Left lung (tissue), 10 donors: ENCODE measurements around the gene KLC3. TPM values are rescaled to one million over a fixed set of nuclear protein-coding genes. Genes with fewer than 3 reads are reported as not detected.
A peak's percentile ranks its signal among the peaks of the same experiment; 100 is the strongest.

Source experiments
- ATAC-seq: fragments of 200-7000 bp; cut with Tn5 transposase; one replicate; pipeline ENCODE4 v1.9.1; 2020; ENCODE audit warnings: moderate library complexity
- DNase-seq, 4 donors: peaks; one replicate each; pipeline ENCODE4 v3.0.0-alpha.2; 2013 to 2020
- H3K27ac ChIP-seq, 2 donors: fragments of 200-600 bp; sonication (generic) in 1 of 2; one replicate each; pipeline versions ENCODE4 v1.5.0 to v1.8.0; 2020 to 2021
- H3K27me3 ChIP-seq, 2 donors: fragments of 200-600 bp; sonication (generic) in 1 of 2; one replicate each; pipeline versions ENCODE4 v1.5.0 to v1.8.0; 2020 to 2021
- H3K36me3 ChIP-seq, 2 donors: fragments of 200-600 bp; sonication (generic) in 1 of 2; one replicate each; pipeline versions ENCODE4 v1.5.0 to v1.8.0; 2020 to 2021
- H3K4me1 ChIP-seq, 2 donors: fragments of 200-600 bp; one replicate each; pipeline ENCODE4 v1.8.0; 2021
- H3K4me3 ChIP-seq, 2 donors: fragments of 200-600 bp; sonication (generic) in 1 of 2; one replicate each; pipeline versions ENCODE4 v1.5.0 to v1.8.0; 2020 to 2021; ENCODE audit warnings: mild to moderate bottlenecking in 1 of 2
- H3K9me3 ChIP-seq, 2 donors: fragments of 200-600 bp; sonication (generic) in 1 of 2; one replicate each; pipeline versions ENCODE4 v1.5.0 to v1.8.0; 2020 to 2021
- CTCF ChIP-seq, 2 donors: fragments of 200-600 bp; sonication (generic) in 1 of 2; IDR thresholded peaks; one replicate each; pipeline versions ENCODE4 v1.5.0 to v1.8.0; 2021; ENCODE audit warnings: antibody characterized with exemption in 2 of 2
- intact Hi-C, 2 donors: fragments of 100-400 bp; cut with DNase I; formaldehyde crosslinking; loops; one replicate each; pipeline versions ENCODE4 v1.11.2 to v1.14.2; 2022
- polyA plus RNA-seq, 6 donors: library from polyadenylated mRNA; unstranded; fragments of 120-200 nt; gene quantifications; one replicate each; pipeline ENCODE4 v1.2.1, GENCODE V29; 2013; ENCODE audit not compliant: insufficient read length in 6 of 6
- total RNA-seq, 2 donors: library from RNA; stranded (reverse); fragmentation: NEBNext Ultra II Directional; extraction: Animal tissue kit (Norgen Biotek cat#: 25700); gene quantifications; one replicate each; pipeline ENCODE4 v1.2.1, GENCODE V29; 2021
- donor health status: DM: no; HTN: yes; CAD: no.
- donor health status: DM: no; HTN: no; CAD: no.

KLC3 gene
- total and polyA plus RNA-seq, 8 donors = 0.52 to 1.9 (median 0.70) TPM

- intact Hi-C loops = no loop called here
- H3K27ac ChIP-seq = no peak overlapping the region
- no peaks in the 10 kb centered on the region for H3K9me3 ChIP-seq
- no peak for TF ChIP-seq CTCF (IDR thresholded peaks at IDR 0.05)
- no peaks in the 10 kb centered on the region for H3K4me1 ChIP-seq
- DNase-seq (no peak), ATAC-seq (no peak)
- H3K4me3 ChIP-seq = no peak overlapping the region
- no peaks in the 10 kb centered on the region for H3K27me3 ChIP-seq
- H3K36me3 ChIP-seq = peaks cover 0 to 73% of the 10 kb centered on the region in 2 donors
Observed at GRCh38 chr19:45295873-45296272, 44.7 kb upstream of the KLC3 start.

- H3K27ac ChIP-seq = no peak overlapping the region
- TF ChIP-seq CTCF (IDR thresholded peaks at IDR 0.05) = no peak
- H3K36me3 ChIP-seq = peaks cover 0 to 73% of the 10 kb centered on the region in 2 donors
- DNase-seq (no peak), ATAC-seq (peak; percentile 27)
- no peaks in the 10 kb centered on the region for H3K9me3 ChIP-seq
- no peak overlapping the region for H3K4me3 ChIP-seq
- no peaks in the 10 kb centered on the region for H3K4me1 ChIP-seq
- no peaks in the 10 kb centered on the region for H3K27me3 ChIP-seq
- intact Hi-C loops = no loop called here
Observed at GRCh38 chr19:45296355-45296754, 44.2 kb upstream of the KLC3 start.

GRCh38 chr19:45297674-45298073 is 42.9 kb upstream of the KLC3 start:
- ATAC-seq (no peak), DNase-seq (no peak)
- H3K9me3 ChIP-seq = no peaks in the 10 kb centered on the region
- no peaks in the 10 kb centered on the region for H3K27me3 ChIP-seq
- no peak overlapping the region for H3K27ac ChIP-seq
- H3K4me3 ChIP-seq = no peak overlapping the region
- H3K36me3 ChIP-seq = peaks cover 0 to 70% of the 10 kb centered on the region in 2 donors
- no peak for TF ChIP-seq CTCF (IDR thresholded peaks at IDR 0.05)
- intact Hi-C loops = no loop called here
- H3K4me1 ChIP-seq = no peaks in the 10 kb centered on the region

- H3K9me3 ChIP-seq = no peaks in the 10 kb centered on the region
- no peak overlapping the region for H3K27ac ChIP-seq
- no peaks in the 10 kb centered on the region for H3K4me1 ChIP-seq
- H3K27me3 ChIP-seq = no peaks in the 10 kb centered on the region
- H3K4me3 ChIP-seq = no peak overlapping the region
- ATAC-seq (no peak), DNase-seq (no peak)
- TF ChIP-seq CTCF (IDR thresholded peaks at IDR 0.05) = no peak
- intact Hi-C loops = no loop called here
- H3K36me3 ChIP-seq = peaks cover 0 to 73% of the 10 kb centered on the region in 2 donors
Observed at GRCh38 chr19:45298264-45298663, 42.3 kb upstream of the KLC3 start.

- DNase-seq (no peak), ATAC-seq (no peak)
- H3K4me1 ChIP-seq = no peaks in the 10 kb centered on the region
- no peaks in the 10 kb centered on the region for H3K27me3 ChIP-seq
- intact Hi-C loops = no loop called here
- H3K27ac ChIP-seq = no peak overlapping the region
- peaks cover 0 to 67% of the 10 kb centered on the region in 2 donors for H3K36me3 ChIP-seq
- no peak overlapping the region for H3K4me3 ChIP-seq
- TF ChIP-seq CTCF (IDR thresholded peaks at IDR 0.05) = no peak
- H3K9me3 ChIP-seq = no peaks in the 10 kb centered on the region
Observed at GRCh38 chr19:45299719-45300118, 40.8 kb upstream of the KLC3 start.
